Measurements from ENCODE around the gene PDE7B. TPM values are rescaled to one million over a fixed set of nuclear protein-coding genes. Genes with fewer than 3 reads are reported as not detected.

The PDE7B gene
- total RNA-seq, 1 donor from 2014 or later = 5.1 TPM

DNA sequence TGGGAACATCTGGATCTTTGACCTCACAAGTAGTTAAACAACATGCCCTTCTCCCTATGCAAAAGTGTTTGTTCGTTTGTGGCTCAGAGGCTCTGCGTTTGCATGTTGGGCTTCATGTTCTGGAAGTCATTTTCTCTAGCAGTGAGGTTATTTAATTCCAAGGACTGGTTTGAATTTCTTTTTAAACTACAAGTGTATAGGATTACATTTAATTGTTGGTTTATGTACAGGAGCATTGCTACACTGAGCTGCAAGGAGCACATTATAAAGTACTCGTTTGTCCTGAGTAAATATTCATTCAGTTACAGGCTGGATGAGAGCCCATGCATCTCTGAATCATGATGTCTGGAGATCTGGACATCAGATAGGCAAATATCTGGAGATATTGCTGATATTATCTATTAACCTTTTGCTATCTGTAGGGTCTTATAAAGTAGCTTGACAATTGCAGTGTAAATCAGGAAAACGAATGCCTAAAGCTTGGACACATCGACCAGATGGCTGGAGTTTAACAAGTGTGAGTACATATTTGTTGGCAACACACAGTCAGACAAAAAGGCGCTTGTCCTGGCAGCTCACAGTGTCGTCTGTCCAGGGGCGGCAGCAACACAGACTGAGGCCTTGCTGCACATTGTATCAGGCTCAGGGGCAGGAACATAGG, 84.6 kb downstream of the PDE7B start:
- peaks cover 33% of the 10 kb centered on the region for H3K4me1 Mint-ChIP-seq (ENCODE audit: unreplicated experiment)
- H3K27me3 Mint-ChIP-seq = peaks cover 3% of the 10 kb centered on the region
- TF ChIP-seq CTCF (conservative IDR thresholded peaks at IDR 0.05) = no peak
- no peak overlapping the region for H3K27ac Mint-ChIP-seq
- DNase-seq (ENCODE audit: extremely low spot score, unreplicated experiment) = no peak
- H3K9me3 Mint-ChIP-seq = no peaks in the 10 kb centered on the region
- no peaks in the 10 kb centered on the region for H3K36me3 Mint-ChIP-seq
- H3K4me3 Mint-ChIP-seq = no peak overlapping the region

GRCh38 chr6:135936606-135937005, 85.1 kb downstream of the PDE7B start:
- Mint-ChIP-seq H3K4me1 (ENCODE audit: unreplicated experiment) (peaks cover 33% of the 10 kb centered on the region), H3K27ac (no peak overlapping the region), H3K9me3 (no peaks in the 10 kb centered on the region)

DNA sequence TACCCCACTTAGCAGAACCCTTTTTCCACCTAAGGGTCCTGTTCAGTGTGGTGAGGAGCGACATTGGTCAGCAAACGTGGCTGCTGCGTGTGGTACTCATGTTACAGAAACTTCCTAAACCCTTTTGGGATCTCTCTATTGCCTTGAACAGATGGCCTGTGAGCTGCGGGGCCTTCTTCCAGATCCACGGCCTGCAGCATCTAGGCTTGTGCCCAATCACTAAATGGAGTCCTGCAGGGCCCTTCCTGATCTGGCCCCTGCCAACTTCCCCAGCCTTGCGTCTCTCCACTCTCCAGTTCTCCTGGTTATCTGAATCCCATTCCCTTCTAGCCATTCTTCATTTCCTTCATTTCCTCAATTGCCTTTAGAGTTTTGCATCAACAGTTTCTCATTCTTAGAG, 85.6 kb downstream of the PDE7B start:
- H3K4me1 Mint-ChIP-seq (ENCODE audit: unreplicated experiment) = peaks cover 33% of the 10 kb centered on the region

More at GRCh38 chr6:135936606-135937005, 85.1 kb downstream of the PDE7B start:
- Mint-ChIP-seq H3K36me3 (no peaks in the 10 kb centered on the region), H3K4me3 (no peak overlapping the region), H3K27me3 (peaks cover 3% of the 10 kb centered on the region)
- no peak for TF ChIP-seq CTCF (conservative IDR thresholded peaks at IDR 0.05)
- DNase-seq (ENCODE audit: extremely low spot score, unreplicated experiment) = no peak

GRCh38 chr6:135938576-135939207, 87.2 kb downstream of the PDE7B start:
- no peak for DNase-seq (ENCODE audit: extremely low spot score, unreplicated experiment)
- peak overlapping the region; percentile 68 for H3K27ac Mint-ChIP-seq
- peak; percentile 65 for TF ChIP-seq CTCF (conservative IDR thresholded peaks at IDR 0.05)
- H3K9me3 Mint-ChIP-seq = no peaks in the 10 kb centered on the region
- no peaks in the 10 kb centered on the region for H3K36me3 Mint-ChIP-seq
- H3K27me3 Mint-ChIP-seq = peaks cover 3% of the 10 kb centered on the region
- no peak overlapping the region for H3K4me3 Mint-ChIP-seq
- peaks cover 33% of the 10 kb centered on the region for H3K4me1 Mint-ChIP-seq (ENCODE audit: unreplicated experiment)

More for the DNA sequence above, 85.6 kb downstream of the PDE7B start:
- Mint-ChIP-seq H3K9me3 (no peaks in the 10 kb centered on the region), H3K27me3 (peaks cover 3% of the 10 kb centered on the region), H3K36me3 (no peaks in the 10 kb centered on the region), H3K27ac (no peak overlapping the region), H3K4me3 (no peak overlapping the region)
- no peak for DNase-seq (ENCODE audit: extremely low spot score, unreplicated experiment)
- no peak for TF ChIP-seq CTCF (conservative IDR thresholded peaks at IDR 0.05)

- H3K27ac Mint-ChIP-seq = peak overlapping the region; percentile 68
These were observed 87.7 kb downstream of the PDE7B start for GRCh38 chr6:135939208-135939591.

More at GRCh38 chr6:135939208-135939591, 87.7 kb downstream of the PDE7B start:
- Mint-ChIP-seq H3K4me3 (peak overlapping the region; percentile 26), H3K4me1 (ENCODE audit: unreplicated experiment) (peaks cover 33% of the 10 kb centered on the region), H3K27me3 (peaks cover 3% of the 10 kb centered on the region), H3K36me3 (no peaks in the 10 kb centered on the region), H3K9me3 (no peaks in the 10 kb centered on the region)
- no peak for TF ChIP-seq CTCF (conservative IDR thresholded peaks at IDR 0.05)
- DNase-seq (ENCODE audit: extremely low spot score, unreplicated experiment) = no peak
